HG02623 (cell line): ENCODE data around the gene ANKRD65.
A peak's percentile ranks its signal among the peaks of the same experiment; 100 is the strongest.
"Not testable (repeated sequence)": the region's sequence is repeated elsewhere in the genome, so short reads cannot be mapped to it uniquely, and the experiment has no call there.

ENCODE experiments used
- ATAC-seq: cut with Tn5 transposase; IDR thresholded peaks from one replicate; pipeline ENCODE4 v1.9.1; 2021; ENCODE audit warnings: moderate library complexity; ENCODE audit not compliant: unreplicated experiment

The ANKRD65 gene

DNA sequence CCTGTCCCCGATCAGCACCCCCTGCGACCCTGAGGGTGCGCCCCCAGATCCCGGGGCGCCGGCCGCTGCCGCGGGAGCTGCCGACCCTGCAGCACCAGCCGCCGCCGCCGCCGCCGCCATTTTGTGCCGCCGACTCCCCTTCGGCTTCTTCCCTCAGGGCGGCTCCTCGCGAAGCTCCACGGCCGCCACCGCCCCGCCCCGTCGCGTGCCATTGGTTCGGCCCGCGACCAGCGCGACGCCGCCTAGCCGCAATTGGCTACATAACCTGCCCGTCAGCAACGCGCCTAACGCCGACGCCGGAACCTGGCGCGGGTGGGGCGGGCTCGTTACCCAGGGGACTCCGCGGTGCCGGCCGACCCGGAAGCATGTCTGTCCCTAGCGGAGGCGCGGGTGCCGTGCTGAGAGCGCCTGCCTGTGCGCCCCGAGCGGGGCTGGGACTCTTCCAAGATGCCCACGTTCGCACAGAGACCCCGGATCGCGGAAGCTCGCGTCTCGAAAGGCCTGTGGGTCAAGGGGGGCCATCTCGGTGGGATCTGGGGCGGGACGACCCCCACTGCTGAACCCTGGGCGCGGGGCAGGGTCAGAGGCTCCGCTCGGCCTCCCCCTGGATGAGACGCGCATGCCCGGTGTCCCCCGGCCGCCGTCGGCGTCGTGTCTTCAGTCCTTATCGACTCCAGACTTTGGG, 21.7 kb downstream of the ANKRD65 start, which contains the start of gene CCNL2:
CCNL2 (minus strand) TSS at position 149 of the 685 bp plus-strand sequence; CDS start at position 120, 29 bp downstream.
- ATAC-seq = peak; percentile 93

DNA sequence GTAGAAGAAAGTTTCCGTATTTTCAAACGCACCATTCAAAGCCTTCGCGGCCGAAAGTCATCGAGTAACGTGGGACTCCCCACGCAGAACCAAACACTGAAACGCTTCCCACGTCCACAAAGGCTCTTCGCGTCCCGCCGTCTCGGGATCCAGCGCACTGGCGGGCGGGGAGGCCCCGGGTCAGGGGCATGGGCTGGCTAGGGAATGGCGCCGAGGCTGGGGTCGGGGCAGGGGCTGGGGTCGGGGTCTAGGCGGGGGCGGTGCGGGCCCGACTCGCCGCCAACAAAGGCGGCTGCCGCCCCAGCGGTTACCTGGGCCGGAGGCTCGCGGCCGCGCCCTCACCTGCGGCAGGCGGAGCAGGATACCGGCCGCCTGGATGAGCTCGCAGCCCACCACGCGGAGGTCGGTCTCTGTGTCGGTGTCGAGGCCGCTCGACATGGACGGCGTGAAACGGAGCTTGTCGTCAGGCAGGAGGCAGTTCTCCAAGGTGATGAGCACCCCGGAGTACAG, 22.3 kb downstream of the ANKRD65 start:
- ATAC-seq = peak; percentile 12

DNA sequence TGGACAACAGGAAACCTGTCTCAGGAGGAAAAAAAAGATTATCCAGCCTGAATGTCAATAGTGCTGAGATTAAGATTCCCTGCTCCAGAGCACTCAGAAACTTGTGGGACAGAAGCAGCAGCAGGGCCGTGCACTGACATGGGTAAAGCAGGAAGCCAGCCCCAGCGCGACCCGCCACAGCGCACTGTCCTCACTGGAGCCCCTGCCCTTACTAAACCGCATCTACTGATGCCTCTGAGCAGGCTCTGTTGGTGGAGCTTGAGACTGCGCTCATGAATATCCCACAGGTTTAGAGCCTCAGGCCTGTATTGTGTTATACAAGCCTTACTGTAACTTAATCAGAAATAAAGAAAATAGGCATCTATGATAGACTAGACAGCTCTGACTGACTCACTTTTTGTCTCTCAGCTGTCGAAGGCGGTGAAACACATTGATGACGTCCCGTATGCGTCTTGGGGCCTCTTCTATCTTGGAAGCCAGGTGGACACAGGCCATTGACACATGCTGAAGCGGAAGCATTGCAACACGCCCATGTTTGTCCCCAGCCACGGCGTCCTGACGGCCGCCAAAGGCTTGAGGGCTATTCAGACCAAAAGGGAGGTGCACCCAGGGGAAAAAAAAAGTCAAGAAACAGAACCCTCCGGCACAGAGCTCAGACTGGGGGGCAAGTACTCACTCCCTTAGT, 23.1 kb downstream of the ANKRD65 start:
- ATAC-seq = no peak

DNA sequence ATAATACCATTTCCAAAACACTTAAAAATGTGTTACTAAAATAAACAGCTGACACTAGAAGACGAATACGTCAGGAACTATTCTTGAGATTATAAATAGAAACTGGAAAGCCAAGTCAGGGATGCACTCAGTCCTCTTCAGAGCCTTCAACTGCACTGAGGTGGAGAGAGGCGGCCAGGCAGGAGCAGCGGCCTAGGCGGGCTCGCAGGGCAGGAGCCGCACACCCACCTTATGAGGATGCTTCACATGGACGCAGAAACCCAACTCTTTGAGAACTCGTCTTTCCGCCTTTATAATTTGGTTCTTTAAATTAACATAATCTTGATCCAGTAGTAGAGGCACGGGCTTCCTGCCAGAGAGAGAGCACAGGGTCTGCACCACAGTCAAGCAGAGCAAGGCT, 25.9 kb downstream of the ANKRD65 start:
- ATAC-seq = no peak

DNA sequence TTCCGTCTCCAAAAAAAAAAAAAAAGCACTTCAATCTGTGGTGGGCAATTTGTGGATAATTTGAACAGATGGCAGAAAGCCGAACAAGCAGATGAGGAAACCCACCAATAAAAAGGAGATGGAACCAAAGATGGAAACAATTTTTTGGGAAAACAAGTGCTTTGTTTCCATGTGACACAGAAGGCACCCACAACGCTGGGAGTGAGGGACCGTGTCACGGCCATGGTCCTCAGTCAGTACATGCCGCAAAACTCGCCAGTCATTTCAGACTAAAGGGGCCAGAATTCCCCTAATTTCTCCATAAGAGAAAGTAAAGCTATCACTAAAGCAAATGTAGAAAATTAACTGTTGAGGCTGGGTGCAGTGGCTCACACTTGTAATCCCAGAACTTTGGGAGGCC, 27.0 kb downstream of the ANKRD65 start:
- ATAC-seq = no peak

DNA sequence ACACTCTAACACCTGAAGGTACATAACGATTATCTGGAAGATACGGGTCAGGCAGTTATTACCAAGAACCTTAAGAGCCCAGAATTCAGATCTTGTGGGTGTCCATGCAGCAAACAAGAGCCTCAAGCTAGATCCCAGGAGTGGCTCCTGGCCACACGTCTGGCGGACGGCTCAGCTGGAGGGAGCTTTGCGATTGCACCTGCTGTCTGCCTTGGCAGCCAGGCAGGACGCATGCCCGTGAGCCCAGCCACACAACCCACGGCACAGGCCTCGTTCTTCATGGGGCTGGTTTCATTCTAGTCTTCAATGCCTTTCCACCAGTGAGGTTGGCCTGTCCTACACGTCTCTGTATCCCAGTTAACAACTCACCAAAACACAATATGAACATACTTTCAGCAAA, 27.6 kb downstream of the ANKRD65 start:
- no peak for ATAC-seq

DNA sequence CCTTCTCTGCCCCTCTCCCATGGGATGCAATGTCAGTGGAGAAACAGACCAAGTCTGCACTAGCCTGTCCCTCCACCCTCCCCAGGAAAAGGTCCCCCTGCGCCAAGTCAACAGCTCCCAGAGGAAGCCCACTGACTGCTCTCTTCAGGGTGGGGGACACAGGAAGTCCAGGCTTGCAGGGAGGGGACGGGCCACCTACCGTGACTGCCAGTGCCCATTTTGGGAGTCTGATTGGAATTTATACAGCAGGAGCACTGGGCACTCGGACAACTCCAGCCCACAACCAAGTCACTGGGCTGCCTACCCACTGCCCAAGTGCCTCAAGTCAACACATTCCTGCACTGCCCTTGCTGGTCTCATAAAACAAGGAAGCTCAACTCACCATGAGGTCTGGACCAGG, 28.1 kb downstream of the ANKRD65 start:
- no peak for ATAC-seq

DNA sequence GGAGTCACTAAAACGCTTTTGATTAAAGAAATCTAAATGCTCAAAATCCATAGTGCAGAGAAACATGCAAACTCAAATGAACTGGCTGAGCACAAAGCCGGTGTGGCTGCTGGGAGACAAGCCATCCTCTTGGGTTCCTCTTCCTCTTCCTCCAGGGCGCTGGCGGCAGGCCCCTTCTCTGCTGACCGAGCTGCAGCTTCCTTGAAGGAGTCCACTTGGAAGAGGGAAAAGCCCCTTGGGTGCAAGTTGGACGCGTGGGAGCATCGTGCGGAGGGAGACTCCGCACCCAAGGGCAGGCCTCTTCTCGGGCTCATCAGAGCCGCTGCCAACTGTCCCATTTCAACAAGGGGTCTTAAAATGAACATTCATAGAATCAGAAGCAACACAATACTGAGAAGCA, 29.9 kb downstream of the ANKRD65 start:
- ATAC-seq = no peak

DNA sequence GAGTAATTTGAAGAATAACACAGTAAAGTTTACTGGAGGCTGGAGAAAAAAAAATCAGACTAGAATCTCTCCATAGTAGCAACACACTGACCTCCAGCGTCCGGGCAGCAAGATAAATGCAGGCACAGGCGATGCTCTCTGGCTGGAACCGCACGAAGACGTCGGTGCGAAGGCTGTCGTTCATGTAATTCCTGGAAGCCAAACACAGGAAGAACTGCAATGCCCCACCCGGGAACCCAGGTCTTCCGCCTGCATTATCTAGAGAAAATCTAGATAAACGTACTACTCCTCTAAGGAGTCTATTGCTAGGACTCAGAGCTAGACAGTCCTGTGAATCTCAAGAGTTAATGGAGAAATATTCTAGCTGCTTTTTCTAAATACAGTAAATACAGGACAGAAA, 30.4 kb downstream of the ANKRD65 start:
- no peak for ATAC-seq

DNA sequence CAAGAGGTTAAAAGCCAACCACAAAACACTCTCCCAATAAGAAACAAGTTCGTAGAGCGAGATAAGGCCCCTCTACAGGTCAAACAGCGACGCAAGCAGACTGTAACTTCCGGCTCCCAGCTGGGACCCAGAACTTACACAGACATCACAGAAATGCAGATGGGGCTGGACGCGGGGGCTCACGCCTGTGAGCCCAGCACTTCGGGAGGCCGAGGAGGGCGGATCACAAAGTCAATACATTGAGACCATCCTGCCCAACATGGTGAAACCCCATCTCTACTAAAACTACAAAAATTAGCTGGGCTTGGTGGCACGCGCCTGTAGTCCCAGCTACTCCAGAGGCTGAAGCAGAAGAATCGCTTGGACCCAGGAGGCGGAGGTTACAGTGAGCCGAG, 33.0 kb downstream of the ANKRD65 start:
- no peak for ATAC-seq

DNA sequence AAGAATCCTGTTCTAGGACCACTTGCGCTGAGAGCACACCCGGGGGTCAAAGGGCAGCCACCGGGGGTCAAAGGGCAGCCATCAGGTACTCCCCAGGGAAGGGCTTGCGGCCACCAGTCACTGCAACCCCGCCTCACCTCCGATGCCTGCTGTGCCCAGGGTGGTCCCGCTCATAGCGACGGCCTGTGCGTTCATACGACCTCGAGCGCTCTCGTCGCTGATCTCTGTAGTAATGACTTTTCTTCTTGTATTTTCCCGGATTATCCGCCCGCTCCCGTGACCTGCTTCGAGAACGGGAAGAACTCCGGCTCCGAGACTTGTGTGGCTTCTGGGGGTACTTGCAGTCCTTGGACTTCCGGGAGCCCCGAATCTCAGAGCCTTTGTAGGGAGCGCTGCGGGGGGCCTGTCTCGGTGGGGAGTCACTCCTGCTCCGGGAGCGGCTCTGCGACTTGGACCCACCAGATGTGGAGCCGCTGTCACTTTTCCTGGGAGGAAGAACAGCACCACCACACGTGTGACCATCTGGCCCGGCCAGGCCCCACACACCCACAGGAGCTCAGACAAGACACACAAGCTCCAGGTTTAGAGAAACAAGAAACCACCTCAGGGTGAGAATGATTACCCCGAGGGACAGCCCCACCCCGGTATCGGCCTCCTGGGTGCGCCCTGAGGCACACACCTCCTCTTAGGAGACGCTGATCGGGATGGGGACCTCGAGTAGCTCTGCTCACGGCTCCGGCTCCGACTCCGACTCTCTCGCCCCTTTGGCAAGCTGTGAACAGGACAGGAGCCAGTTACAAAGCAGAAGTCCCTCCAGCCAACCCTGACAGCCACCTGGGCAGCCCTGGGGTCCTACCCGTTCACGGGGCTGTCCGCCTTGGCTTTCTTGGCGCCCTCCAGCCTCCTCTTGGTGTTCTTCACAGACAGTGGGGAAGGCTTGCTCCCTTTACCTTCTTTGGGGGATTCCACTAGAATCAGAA, 33.7 kb downstream of the ANKRD65 start:
- ATAC-seq = no peak

DNA sequence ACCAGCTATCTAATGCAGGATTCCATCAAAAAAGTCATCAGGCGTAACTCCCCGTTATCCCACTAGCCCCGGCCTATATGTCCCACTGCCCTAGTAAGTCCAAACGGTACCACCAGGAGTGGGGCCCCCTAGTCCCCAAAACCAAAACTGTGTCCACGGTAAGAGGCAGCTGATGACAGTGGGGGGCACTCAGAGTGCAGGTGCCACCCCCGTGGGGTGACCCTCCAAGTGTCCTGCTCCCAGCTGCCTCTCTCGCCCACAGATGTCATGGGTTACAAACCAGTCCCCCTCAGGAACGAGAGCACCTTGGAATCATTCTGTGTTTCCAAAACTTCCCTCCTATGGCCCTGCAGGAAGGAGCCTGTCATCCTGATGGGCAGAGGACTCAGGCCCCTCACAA, 35.1 kb downstream of the ANKRD65 start:
- ATAC-seq = no peak

DNA sequence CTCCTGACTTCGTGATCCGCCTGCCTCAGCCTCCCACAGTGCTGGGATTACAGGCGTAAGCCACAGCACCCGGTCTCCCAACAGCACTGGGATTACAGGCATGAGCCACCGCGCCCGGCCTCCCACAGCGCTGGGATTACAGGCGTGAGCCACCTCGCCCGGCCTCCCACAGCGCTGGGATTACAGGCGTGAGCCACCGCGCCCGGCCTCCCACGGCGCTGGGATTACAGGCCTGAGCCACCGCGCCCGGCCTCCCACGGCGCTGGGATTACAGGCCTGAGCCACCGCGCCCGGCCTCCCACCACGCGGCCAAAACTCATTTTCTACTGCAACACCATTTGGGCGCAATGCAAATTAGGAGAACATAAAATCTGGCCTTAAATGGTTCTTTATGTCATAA, 35.7 kb downstream of the ANKRD65 start:
- ATAC-seq = not testable (repeated sequence)

DNA sequence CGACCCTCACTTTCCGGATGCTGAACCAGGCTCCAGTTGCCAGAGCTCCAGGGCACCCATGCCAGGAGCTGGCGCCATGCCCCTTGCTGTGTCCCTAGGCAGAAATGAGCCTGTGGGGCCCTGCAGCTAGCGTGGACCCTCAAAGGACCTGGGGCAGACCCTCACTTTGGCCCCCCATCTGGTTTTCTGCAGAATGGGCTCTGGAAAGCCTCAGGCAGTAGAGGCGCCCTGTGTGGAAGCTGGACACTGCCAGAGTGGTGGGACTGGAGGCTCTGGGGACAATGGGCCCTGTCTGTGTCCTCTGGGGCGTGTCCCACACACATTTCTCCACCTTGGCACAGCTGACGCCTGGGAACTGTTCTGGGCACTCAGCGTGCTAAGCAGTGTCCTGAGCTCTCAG, 39.8 kb downstream of the ANKRD65 start:
- ATAC-seq = no peak

DNA sequence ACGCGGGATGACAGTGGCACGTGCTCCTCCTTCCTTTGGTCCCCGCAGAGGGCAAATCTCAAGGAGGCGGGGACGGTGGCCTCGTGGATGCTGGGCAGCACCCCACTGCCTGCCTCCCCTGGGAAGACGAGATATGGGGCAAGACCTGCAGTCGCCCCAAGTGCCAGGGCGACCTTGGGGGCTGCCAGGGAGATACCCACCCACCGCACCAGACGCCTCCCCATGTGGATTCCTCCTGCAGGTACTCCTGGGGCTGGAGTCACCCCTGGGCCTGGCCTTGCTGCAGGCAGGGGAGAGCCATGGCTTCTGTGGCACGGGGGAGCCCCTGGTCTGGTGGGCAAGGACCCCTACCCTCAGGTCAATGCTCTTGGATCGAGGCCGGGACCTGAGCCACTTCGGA, 40.2 kb downstream of the ANKRD65 start:
- no peak for ATAC-seq

DNA sequence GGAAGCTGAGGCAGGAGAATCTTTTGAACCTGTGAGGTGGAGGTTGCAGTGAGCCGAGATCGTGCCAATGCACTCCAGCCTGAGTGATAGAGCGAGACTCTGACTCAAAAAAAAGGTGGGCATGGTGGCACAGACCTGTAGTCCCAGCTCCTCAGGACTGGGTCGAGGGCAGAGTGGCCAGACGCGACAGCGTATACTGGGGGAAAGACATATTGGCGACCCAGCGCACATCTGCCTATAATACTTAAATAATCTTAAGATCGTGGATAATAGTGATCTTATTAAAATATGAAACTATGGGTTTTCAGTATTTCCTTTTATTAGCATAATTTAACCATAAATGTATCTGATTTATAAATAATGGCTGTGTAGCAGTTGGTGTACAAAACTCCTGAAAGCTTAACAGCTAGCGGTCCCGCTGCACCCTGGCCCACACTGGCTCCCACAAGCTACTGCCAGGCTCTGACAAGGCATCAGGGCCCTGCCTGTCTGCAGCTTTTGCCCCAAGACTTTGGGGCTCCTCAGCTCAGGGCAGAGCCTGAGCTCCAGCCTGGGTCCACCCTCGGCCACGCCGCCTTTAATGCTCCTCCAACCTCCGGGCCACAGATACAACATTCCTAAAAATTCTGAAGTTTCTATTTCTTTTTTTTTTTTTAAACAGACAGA, 43.4 kb downstream of the ANKRD65 start:
- no peak for ATAC-seq

DNA sequence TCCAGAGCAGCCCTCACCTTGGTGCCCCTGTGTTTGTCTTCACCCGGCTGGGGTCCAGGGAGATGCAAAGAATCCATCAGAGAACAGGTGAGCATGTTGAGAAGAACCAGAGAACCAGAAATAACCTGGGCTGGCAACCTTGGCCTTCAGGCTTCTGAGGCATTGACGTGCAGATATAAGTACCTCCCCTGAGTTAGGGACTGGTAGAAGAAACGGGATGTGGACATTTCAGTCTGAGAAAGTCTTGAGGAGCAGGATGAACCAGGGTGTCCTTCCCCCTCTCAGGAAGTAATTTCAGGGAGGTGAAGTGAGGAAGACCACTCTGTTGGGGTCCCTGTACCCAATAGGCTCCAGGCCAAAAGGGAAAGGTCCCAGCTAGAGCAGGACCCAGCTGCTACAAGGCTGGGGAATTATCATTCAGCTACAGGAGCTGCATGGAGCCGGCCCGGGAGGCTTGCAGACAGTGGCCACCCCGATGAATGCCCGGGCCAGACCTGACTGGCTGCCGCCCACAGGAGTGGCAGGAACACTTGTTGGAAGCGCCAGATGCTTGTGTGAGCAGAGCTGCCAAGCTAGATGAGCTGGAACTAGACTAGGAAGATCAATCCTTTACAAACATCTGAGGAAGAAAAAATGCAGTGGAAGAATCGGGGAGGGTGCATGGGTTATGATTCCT, 44.4 kb downstream of the ANKRD65 start:
- ATAC-seq = no peak

DNA sequence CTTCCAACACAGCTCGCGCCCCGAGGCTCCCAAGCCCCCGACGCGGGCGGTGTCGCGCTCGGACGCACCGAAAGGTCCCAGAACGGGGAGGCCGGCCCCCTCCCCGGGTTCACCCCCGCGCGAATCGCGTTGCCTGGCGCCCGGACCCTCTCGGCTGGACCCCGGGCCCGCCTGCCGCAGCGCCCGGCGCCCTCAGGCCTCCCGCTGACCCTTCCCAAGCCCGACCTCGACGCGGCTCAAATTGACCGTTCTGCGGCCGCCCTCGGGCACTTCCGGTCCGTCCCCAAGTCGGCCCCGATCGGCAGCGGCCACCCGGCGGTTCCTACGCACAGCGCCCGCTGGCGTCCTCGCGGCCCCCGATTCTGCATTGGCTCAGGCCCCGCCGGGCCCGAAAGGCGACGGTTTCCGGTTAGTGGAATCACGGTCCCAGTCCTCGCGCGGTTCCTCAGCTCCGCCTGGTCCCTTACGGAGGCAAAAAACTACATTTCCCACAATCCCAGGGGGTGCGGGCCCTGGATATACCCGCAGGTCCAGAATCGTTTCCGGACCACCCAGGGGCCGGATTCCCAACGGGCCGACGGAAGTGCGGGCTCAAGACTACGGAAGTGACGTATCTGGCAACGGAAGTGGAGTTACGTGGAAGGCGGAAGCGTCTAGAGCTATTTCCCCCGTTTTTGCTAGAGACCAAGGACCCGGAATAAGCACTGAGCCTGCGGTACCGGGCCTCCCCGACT, 46.0 kb downstream of the ANKRD65 start, which contains the start of gene AURKAIP1:
AURKAIP1 (minus strand) TSS at position 279 of the 734 bp plus-strand sequence. CDS start 451 bp downstream, outside the sequence.
- ATAC-seq = peak; percentile 81

DNA sequence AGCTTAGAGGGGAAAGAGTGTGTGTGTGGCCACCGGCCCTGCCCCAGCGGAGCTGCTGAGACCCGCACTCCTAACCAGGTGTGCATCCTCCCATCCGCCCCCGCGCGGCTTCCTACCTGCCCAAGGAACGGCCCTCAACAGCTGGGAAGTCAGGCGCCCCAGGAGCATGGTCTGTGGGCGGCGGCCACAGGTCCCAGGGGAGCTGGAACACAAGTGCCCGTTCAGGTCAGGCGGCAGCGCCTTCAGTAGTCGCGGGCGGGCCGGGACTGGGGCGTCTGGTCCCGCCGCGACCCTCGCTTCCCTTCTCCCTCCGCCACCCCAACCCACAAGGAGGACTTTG, 46.5 kb downstream of the ANKRD65 start:
- ATAC-seq = no peak
